Subcutaneous abdominal adipose tissue (tissue), 5 donors: ENCODE results near the gene SNX25.
A peak's percentile ranks its signal among the peaks of the same experiment; 100 is the strongest.
"Not testable (repeated sequence)": the region's sequence is repeated elsewhere in the genome, so short reads cannot be mapped to it uniquely, and the experiment has no call there.

Experiments used
- H3K27ac ChIP-seq: one replicate; pipeline ENCODE4 v1.7.0; 2013; ENCODE audit warnings: low read depth, mild to moderate bottlenecking, inconsistent platforms, low read length, moderate library complexity
- H3K27me3 ChIP-seq, 5 donors: one replicate each; pipeline ENCODE4 v1.7.0; 2013; ENCODE audit warnings: low read length in 5 of 5, inconsistent platforms in 1 of 5; ENCODE audit not compliant: control insufficient read depth in 5 of 5, insufficient read depth in 4 of 5
- H3K36me3 ChIP-seq, 5 donors: one replicate each; pipeline ENCODE4 v1.7.0; 2013; ENCODE audit warnings: low read length in 5 of 5; ENCODE audit not compliant: control insufficient read depth in 5 of 5, insufficient read depth in 5 of 5
- H3K4me1 ChIP-seq, 5 donors: one replicate each; pipeline ENCODE4 v1.7.0; 2013; ENCODE audit warnings: low read length in 5 of 5, mild to moderate bottlenecking in 3 of 5, moderate library complexity in 1 of 5; ENCODE audit not compliant: control insufficient read depth in 5 of 5, insufficient read depth in 5 of 5
- H3K4me3 ChIP-seq, 5 donors: one replicate each; pipeline ENCODE4 v1.7.0; 2013; ENCODE audit warnings: low read length in 5 of 5, low read depth in 1 of 5
- H3K9ac ChIP-seq, 5 donors: one replicate each; pipeline ENCODE4 v1.7.0; 2013; ENCODE audit warnings: low read length in 5 of 5, mild to moderate bottlenecking in 4 of 5, moderate library complexity in 3 of 5
- H3K9me3 ChIP-seq, 5 donors: one replicate each; pipeline ENCODE4 v1.7.0; 2013; ENCODE audit warnings: low read length in 5 of 5; ENCODE audit not compliant: control insufficient read depth in 5 of 5
- donor health status: healthy.
- donor health status: healthy.
- donor health status: healthy.
- donor health status: healthy.
- donor health status: healthy.

SNX25 gene

DNA sequence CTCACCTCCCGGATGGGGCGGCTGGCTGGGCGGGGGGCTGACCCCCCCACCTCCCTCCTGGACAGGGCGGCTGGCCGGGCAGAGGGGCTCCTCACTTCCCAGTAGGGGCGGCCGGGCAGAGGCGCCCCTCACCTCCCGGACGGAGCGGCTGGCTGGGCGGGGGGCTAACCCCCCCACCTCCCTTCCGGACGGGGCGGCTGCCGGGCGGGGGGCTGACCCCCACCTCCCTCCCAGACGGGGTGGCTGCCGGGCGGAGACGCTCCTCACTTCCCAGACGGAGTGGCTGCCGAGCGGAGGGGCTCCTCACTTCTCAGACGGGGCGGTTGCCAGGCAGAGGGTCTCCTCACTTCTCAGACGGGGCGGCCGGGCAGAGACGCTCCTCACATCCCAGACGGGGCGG, 31.1 kb downstream of the SNX25 start:
- H3K36me3 ChIP-seq, H3K27ac ChIP-seq, H3K9ac ChIP-seq, H3K4me1 ChIP-seq, H3K9me3 ChIP-seq, H3K4me3 ChIP-seq, H3K27me3 ChIP-seq: not testable (repeated sequence)

DNA sequence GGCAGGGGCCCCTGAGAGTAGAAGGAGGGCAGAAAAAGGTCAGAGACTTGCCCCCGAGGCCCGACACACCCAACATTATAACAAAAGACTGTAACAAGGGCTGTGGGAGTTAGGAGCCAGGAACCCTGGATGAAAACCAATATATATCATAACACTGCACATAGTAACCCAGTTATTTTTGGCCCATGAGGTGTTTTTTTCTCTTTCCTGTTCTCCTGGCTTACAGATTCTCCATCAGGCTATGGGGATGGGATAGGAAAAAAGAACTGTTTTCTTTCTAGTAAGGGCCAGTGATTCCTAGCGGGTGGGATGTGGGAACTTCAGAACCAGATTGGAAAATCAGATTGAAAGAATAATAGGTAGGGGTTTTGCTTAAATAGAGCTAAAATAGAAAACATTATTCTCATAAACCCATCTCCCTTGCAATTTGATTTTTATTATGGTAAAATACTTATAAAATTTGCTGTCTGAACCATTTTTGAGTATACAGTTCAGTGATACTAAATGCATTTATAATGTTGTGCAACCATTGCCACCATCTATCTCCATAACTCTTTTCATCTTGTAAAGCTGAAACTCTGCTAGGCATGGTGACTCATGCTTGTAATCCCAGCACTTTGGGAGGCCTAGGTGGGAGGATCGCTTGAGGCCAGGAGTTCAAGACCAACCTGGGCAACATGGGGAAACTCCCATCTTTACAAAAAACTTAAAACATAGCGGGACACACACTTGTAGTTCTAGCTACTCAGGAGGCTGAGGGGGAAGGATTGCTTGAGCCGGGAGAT, 33.5 kb downstream of the SNX25 start:
- Histone ChIP-seq H3K27ac (no peak overlapping the region), H3K27me3 (no peaks in the 10 kb centered on the region), H3K9ac (no peak overlapping the region), H3K4me1 (no peaks in the 10 kb centered on the region), H3K36me3 (no peaks in the 10 kb centered on the region), H3K9me3 (peaks cover 0 to 2% (median 0%) of the 10 kb centered on the region in 5 donors), H3K4me3 (no peak overlapping the region)

DNA sequence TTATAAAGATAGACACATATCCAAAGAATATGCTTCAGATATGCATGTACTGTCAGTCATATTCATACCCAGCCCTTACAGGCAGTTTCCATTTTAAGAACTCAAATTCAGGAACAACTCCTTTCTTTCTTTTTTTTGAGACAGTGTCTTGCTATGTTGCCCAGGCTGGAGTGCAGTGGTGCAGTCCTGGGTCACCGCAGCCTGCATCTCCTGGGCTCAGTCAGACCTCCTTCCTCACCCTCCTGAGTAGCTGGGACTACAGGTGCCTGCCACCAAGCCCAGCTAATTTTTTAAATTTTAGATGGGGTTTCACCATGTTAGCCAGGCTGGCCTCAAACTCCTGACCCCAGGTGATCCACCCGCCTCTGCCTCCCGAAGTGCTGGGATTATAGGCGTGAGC, 34.5 kb downstream of the SNX25 start:
- no peak overlapping the region for H3K27ac ChIP-seq
- H3K9ac ChIP-seq, result no peak overlapping the region
- H3K27me3 ChIP-seq, result no peaks in the 10 kb centered on the region
- no peaks in the 10 kb centered on the region for H3K4me1 ChIP-seq
- peaks cover 0 to 2% (median 0%) of the 10 kb centered on the region in 5 donors for H3K9me3 ChIP-seq
- H3K4me3 ChIP-seq, result no peak overlapping the region
- H3K36me3 ChIP-seq, result no peaks in the 10 kb centered on the region

DNA sequence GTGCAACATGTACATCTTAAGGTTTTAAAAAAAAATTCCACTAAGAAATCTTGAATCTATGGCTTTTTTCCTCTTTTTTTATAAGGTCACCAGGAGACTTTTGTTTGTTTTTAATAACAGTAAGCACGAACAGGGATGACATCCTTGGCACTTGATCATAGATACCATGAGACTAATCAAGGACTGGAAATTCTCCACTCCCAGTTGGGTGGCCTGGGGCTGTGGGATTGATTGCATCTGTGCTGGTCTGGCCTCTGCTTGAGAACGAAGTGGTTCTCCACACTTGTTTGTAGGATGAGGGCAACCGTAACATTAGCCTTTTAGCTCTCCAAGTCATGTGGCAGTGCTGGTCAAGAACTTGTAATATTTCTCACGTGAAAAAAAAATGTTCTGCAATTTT, 35.4 kb downstream of the SNX25 start:
- no peaks in the 10 kb centered on the region for H3K4me1 ChIP-seq
- peaks cover 0 to 2% (median 0%) of the 10 kb centered on the region in 5 donors for H3K9me3 ChIP-seq
- H3K27me3 ChIP-seq, result no peaks in the 10 kb centered on the region
- H3K4me3 ChIP-seq, result no peak overlapping the region
- H3K27ac ChIP-seq, result no peak overlapping the region
- H3K36me3 ChIP-seq, result no peaks in the 10 kb centered on the region
- no peak overlapping the region for H3K9ac ChIP-seq

DNA sequence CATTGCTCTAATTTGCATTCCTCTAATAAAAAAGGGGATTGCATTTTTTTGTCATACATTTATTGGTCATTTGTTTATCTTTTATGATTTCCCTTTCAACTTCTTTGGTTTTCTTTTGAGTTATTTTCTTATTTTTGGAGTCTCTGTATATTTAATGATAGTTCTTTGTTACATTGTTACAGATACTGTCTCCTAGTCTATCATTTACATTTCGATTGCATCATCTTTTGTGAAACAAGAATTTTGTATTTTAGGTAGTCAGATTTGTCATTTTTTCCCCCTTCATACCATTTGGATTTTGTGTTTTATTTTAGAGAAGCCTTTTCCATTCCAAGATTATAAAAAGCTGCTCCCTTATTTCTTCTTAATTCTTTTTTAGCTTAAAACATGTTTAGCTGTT, 37.1 kb downstream of the SNX25 start:
- Histone ChIP-seq H3K27ac (no peak overlapping the region), H3K9ac (no peak overlapping the region), H3K36me3 (no peaks in the 10 kb centered on the region), H3K27me3 (no peaks in the 10 kb centered on the region), H3K4me1 (peaks cover 0 to 4% (median 0%) of the 10 kb centered on the region in 5 donors), H3K4me3 (no peak overlapping the region), H3K9me3 (peaks cover 0 to 2% (median 0%) of the 10 kb centered on the region in 5 donors)

DNA sequence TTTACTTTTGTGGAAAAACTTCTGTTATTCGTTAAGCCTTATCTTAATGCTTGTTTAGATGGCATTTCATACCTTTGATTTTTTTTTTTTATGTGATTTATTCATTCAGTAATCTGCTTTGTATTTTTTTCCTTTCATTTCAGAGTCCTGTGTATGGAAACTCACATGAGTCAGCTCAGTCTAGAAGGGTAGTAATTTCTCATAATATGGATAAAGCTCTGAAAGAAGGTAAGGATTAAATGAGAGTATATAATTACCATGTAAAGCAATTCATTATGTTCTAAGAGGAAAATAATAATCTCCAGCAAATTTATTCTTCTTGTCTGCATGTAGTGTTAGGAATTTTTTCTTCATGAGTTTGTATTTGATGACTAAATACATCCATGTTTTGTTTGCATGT, 37.8 kb downstream of the SNX25 start:
- Histone ChIP-seq H3K36me3 (no peaks in the 10 kb centered on the region), H3K27ac (no peak overlapping the region), H3K27me3 (no peaks in the 10 kb centered on the region), H3K4me1 (peaks cover 0 to 4% (median 0%) of the 10 kb centered on the region in 5 donors), H3K9ac (no peak overlapping the region), H3K4me3 (no peak overlapping the region), H3K9me3 (no peaks in the 10 kb centered on the region)

DNA sequence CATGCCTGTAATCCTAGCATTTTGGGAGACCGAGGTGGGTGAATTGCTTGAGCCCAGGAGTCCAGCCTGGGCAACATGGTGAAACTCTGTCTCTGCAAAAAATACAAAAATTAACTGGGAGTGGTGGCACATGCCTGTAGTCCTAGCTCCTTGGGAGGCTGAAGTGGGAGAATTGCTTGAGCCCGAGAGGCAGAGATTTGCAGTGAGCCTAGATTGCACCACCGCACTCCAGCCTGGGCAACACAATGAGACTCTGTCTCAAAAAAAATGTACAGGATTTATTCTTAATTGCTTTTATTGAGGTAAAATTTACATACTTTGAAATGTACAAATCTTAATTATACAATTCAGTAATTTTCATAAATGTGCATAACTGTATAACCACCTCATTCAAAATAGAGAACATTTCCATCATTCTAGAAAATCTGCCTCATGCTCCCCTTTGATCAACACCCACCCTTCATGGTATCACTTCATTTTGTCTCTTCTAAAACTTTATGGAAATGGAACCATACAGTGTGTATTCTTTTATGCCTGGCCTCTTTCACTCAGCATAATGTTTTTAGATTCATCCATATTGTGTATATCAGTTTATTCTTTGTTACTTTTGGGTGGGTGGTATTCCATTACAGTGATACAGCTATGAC, 39.1 kb downstream of the SNX25 start:
- Histone ChIP-seq H3K27me3 (no peaks in the 10 kb centered on the region), H3K9me3 (no peaks in the 10 kb centered on the region), H3K4me1 (peaks cover 0 to 4% (median 0%) of the 10 kb centered on the region in 5 donors), H3K9ac (no peak overlapping the region), H3K36me3 (no peaks in the 10 kb centered on the region), H3K27ac (no peak overlapping the region), H3K4me3 (no peak overlapping the region)

DNA sequence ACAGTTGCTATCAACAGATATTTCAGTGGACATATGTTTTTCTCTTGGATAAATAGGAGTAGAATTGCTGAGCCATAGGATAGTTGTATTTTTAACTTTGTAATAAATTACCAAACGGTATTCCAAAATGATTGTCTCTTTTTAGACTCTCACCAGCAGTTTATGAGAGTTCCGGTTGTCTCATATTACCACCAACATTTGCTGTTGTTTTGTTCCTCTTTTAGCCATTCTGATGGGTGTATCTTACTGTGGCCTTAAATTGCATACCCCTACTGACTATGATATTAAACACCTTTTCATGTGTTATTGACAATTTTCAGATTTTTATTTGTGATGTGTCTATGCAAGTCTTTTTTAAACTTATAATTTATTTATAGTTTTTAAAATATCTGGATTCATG, 39.7 kb downstream of the SNX25 start:
- Histone ChIP-seq H3K9me3 (no peaks in the 10 kb centered on the region), H3K27ac (no peak overlapping the region), H3K36me3 (no peaks in the 10 kb centered on the region)

DNA sequence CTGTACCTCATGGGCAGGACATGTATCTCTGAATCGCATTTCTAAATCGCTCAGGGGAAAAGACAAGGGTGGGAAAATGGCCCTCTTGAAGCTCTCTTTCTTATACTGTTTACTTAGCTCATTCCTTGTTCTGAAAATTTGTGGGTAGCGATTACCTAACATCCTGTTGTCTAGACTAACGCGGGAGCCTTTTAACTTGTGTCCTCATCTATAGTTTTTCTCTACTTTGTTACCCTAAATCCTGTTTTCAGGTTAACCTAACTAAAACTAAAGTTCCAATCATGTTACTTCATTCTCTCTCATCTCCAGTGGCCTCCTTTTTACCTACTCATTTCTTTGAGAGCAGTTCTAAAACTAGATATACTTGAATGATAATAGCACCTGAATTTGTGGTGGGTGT, 45.0 kb downstream of the SNX25 start:
- Histone ChIP-seq H3K36me3 (peaks cover 0 to 5% (median 0%) of the 10 kb centered on the region in 5 donors), H3K9me3 (no peaks in the 10 kb centered on the region), H3K4me3 (no peak overlapping the region), H3K27me3 (no peaks in the 10 kb centered on the region), H3K4me1 (peaks cover 0 to 13% (median 3%) of the 10 kb centered on the region in 5 donors), H3K27ac (no peak overlapping the region), H3K9ac (no peak overlapping the region)

More for the DNA sequence above, 39.7 kb downstream of the SNX25 start:
- Histone ChIP-seq H3K4me3 (no peak overlapping the region), H3K27me3 (no peaks in the 10 kb centered on the region), H3K4me1 (peaks cover 0 to 4% (median 0%) of the 10 kb centered on the region in 5 donors), H3K9ac (no peak overlapping the region)

DNA sequence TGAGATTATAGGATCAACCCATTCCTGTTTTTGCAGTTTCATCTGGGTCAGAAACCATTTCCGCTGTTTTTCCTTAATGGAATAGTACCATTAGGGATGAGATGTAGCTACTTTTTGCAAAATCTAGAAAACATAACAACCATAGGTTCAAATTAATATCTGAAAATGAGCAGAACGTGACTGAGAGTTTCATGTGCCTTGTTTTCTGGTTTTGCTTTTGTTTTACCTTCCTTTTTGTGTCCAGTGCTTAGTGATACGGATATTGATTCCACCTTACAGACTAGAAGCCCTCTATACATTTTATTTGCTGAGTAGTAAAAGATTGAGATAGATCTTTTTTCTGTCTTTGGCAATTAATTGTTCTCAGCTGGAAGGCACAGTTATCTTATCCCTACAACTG, 46.5 kb downstream of the SNX25 start:
- no peaks in the 10 kb centered on the region for H3K9me3 ChIP-seq
- no peak overlapping the region for H3K27ac ChIP-seq
- H3K4me3 ChIP-seq, result peak overlapping the region in 2 of 5 donors; percentile 20 to 50
- H3K27me3 ChIP-seq, result no peaks in the 10 kb centered on the region
- H3K9ac ChIP-seq, result no peak overlapping the region
- peaks cover 0 to 5% (median 0%) of the 10 kb centered on the region in 5 donors for H3K36me3 ChIP-seq
- peaks cover 0 to 13% (median 3%) of the 10 kb centered on the region in 5 donors for H3K4me1 ChIP-seq
